Sigmoid colon (tissue), 7 donors: ENCODE data around the gene PLPPR3. TPM values are rescaled to one million over a fixed set of nuclear protein-coding genes. Genes with fewer than 3 reads are reported as not detected.

Experiments used
- DNase-seq: peaks from one replicate; pipeline ENCODE4 v3.0.0-alpha.2; 2019
- H3K27ac ChIP-seq, 4 donors: fragments of 200-600 bp; sonication (generic); one replicate each; pipeline ENCODE4 v1.5.1; 2016 to 2019; ENCODE audit warnings: mild to moderate bottlenecking in 1 of 4
- H3K27me3 ChIP-seq, 3 donors: fragments of 200-600 bp; sonication (generic); one replicate each; pipeline ENCODE4 v1.5.1; 2019; ENCODE audit warnings: mild to moderate bottlenecking in 1 of 3
- H3K36me3 ChIP-seq, 4 donors: fragments of 200-600 bp; sonication (generic); one replicate each; pipeline ENCODE4 v1.5.1; 2016 to 2019
- H3K4me1 ChIP-seq, 4 donors: fragments of 200-600 bp; sonication (generic); one replicate each; pipeline ENCODE4 v1.5.1; 2017 to 2019
- H3K4me3 ChIP-seq, 4 donors: fragments of 200-600 bp; sonication (generic); one replicate each; pipeline ENCODE4 v1.5.1; 2017 to 2019; ENCODE audit warnings: mild to moderate bottlenecking in 2 of 4, moderate library complexity in 1 of 4
- H3K9me3 ChIP-seq, 4 donors: fragments of 200-600 bp in 3 of 4; sonication (generic) in 3 of 4; one replicate each; pipeline versions ENCODE4 v1.5.1 to v1.6.1; 2013 to 2019
- CTCF ChIP-seq, 4 experiments: fragments of 450-650 bp in 3 of 4; fragments of 200-600 bp in 1 of 4; IDR thresholded peaks; one replicate each; pipeline ENCODE4 v1.5.1; 2016 to 2019; ENCODE audit warnings: antibody characterized with exemption in 4 of 4, mild to moderate bottlenecking in 3 of 4, moderate library complexity in 2 of 4
- EP300 ChIP-seq, 4 donors: sonication (generic); formaldehyde crosslinking; IDR thresholded peaks; one replicate each; pipeline ENCODE4 v1.6.1; 2017; ENCODE audit warnings: antibody characterized with exemption in 4 of 4
- POLR2A ChIP-seq, 2 donors: fragments of 450-650 bp; IDR thresholded peaks; one replicate each; pipeline ENCODE4 v1.6.1; 2016; ENCODE audit warnings: antibody characterized with exemption in 2 of 2, mild to moderate bottlenecking in 2 of 2, moderate library complexity in 2 of 2
- POLR2AphosphoS5 ChIP-seq, 4 donors: sonication (generic); formaldehyde crosslinking; IDR thresholded peaks; one replicate each; pipeline ENCODE4 v1.6.1; 2017; ENCODE audit warnings: antibody characterized with exemption in 4 of 4
- WGBS, 2 donors: extraction: QIAGEN DNeasy Blood & Tissue Kit; methylation state at CpG; one replicate each; pipeline ENCODE4 v1.1.7; 2013; 5-methylcytosine and 5-hydroxymethylcytosine counted together
- intact Hi-C: fragments of 100-400 bp; cut with DNase I; formaldehyde crosslinking; loops from one replicate; pipeline ENCODE4 v1.15.1; 2023
- polyA plus RNA-seq, 3 donors: library from polyadenylated mRNA; stranded (reverse); fragments of 200-250 nt; gene quantifications; one replicate each; pipeline ENCODE4 v1.2.3, GENCODE V29; 2013
- total RNA-seq, 4 donors: library from RNA; depleted of rRNA; stranded (reverse); fragments of >200 nt; gene quantifications; one replicate each; pipeline ENCODE4 v1.1.0, GENCODE V29; 2016
- donor health status: healthy with polysubstance abuse.
- donor health status: Bipolar disorder and iron deficiency.
- donor health status: healthy.

The PLPPR3 gene
- total and polyA plus RNA-seq, 7 donors, result 0.07 TPM; not detected in 6

GRCh38 chr19:810883-811489 is 10.8 kb downstream of the PLPPR3 start:
- no peak for DNase-seq
- WGBS, 2 donors, result 85 to 89% methylated on average over 25 of the region's 25 CpGs
- intact Hi-C loops, result no loop called here
- Histone ChIP-seq H3K36me3 (peaks cover 48 to 72% (median 65%) of the 10 kb centered on the region in 4 donors), H3K27me3 (no peaks in the 10 kb centered on the region), H3K27ac (no peak overlapping the region), H3K4me3 (no peak overlapping the region), H3K9me3 (no peaks in the 10 kb centered on the region), H3K4me1 (no peaks in the 10 kb centered on the region)
- no peak for TF ChIP-seq EP300 (IDR thresholded peaks at IDR 0.05)
- no peak for TF ChIP-seq POLR2AphosphoS5 (IDR thresholded peaks at IDR 0.05)
- no peak for TF ChIP-seq CTCF (IDR thresholded peaks at IDR 0.05)
- no peak for TF ChIP-seq POLR2A (IDR thresholded peaks at IDR 0.05)

- Histone ChIP-seq H3K27ac (no peak overlapping the region), H3K4me3 (no peak overlapping the region), H3K27me3 (no peaks in the 10 kb centered on the region), H3K9me3 (no peaks in the 10 kb centered on the region), H3K36me3 (peaks cover 56 to 79% (median 72%) of the 10 kb centered on the region in 4 donors), H3K4me1 (no peaks in the 10 kb centered on the region)
- intact Hi-C loops, result no loop called here
- WGBS, 2 donors, result 85 to 89% methylated on average over 30 of the region's 30 CpGs
- TF ChIP-seq POLR2AphosphoS5 (IDR thresholded peaks at IDR 0.05) (no peak), CTCF (IDR thresholded peaks at IDR 0.05) (no peak), POLR2A (IDR thresholded peaks at IDR 0.05) (no peak), EP300 (IDR thresholded peaks at IDR 0.05) (no peak)
- no peak for DNase-seq
Measured at GRCh38 chr19:810077-810855, 11.5 kb downstream of the PLPPR3 start.

GRCh38 chr19:808423-808775 is 13.4 kb downstream of the PLPPR3 start:
- WGBS, 2 donors, result 92 to 94% methylated on average over 26 of the region's 26 CpGs
- Histone ChIP-seq H3K4me3 (no peak overlapping the region), H3K9me3 (no peaks in the 10 kb centered on the region), H3K27me3 (no peaks in the 10 kb centered on the region), H3K36me3 (peaks cover 61 to 95% (median 86%) of the 10 kb centered on the region in 4 donors), H3K4me1 (peaks cover 0 to 8% (median 3%) of the 10 kb centered on the region in 4 donors), H3K27ac (no peak overlapping the region)
- TF ChIP-seq POLR2A (IDR thresholded peaks at IDR 0.05) (no peak), POLR2AphosphoS5 (IDR thresholded peaks at IDR 0.05) (no peak), CTCF (IDR thresholded peaks at IDR 0.05) (no peak), EP300 (IDR thresholded peaks at IDR 0.05) (no peak)
- DNase-seq, result no peak
- intact Hi-C loops, result no loop called here

DNA sequence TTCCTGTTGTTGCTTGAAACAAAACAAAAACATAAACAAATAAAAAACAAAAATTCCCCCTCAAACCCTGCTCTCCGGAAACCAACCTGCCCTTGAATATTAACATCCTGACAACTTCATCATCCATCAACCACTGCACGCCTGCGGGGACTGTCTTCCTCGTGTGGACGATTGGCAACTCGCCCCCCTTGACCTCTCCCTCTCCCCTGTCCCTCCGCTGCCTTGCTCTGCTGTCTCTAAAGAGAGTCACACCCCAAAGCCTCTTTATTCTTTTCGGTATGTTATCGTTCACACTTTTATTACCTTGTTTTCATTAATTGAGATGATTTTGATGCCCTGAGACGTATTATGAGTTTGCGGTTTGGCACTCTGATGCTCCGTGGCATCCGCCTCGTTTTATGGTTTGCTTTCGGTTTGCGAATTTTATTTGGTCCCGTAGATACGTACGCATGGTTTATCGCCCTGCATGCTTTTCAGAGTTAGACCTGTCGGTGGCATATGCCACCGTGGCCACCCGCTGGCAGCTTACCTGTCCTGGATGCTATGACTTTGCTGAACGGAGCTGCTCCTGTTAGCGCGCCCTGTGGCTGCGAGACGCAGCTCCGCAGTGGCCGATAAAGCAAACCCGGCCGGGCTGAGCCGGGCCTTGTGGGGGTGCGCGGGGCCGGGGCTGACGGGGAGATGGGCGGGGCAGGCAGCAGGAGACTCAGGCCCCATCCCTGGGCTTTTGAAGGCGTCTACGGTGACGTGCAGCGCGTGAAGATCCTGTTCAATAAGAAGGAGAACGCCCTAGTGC is 13.9 kb downstream of the PLPPR3 start:
- no peak for TF ChIP-seq POLR2A (IDR thresholded peaks at IDR 0.05)
- intact Hi-C loops, result no loop called here
- H3K9me3 ChIP-seq, result no peaks in the 10 kb centered on the region
- H3K36me3 ChIP-seq, result peaks cover 61 to 91% (median 83%) of the 10 kb centered on the region in 4 donors
- H3K27ac ChIP-seq, result no peak overlapping the region
- H3K27me3 ChIP-seq, result no peaks in the 10 kb centered on the region
- H3K4me1 ChIP-seq, result peaks cover 0 to 13% (median 9%) of the 10 kb centered on the region in 4 donors
- H3K4me3 ChIP-seq, result no peak overlapping the region
- no peak for DNase-seq
- WGBS, 2 donors, result 90 to 93% methylated on average over 44 of the region's 44 CpGs
